ENCODE measurements around the gene COLEC12. TPM values are rescaled to one million over a fixed set of nuclear protein-coding genes. Genes with fewer than 3 reads are reported as not detected.

Gene COLEC12
- total and polyA plus RNA-seq, 2 experiments from 2014 or later = 19.4 to 25.9 TPM

GRCh38 chr18:476251-476664 lies 24.2 kb downstream of the COLEC12 start:
- in situ Hi-C loops (cut with MboI) = no loop called here
- H3K4me2 ChIP-seq (ENCODE audit: unreplicated experiment) = peak overlapping the region; percentile 48
- H3K36me3 ChIP-seq (ENCODE audit: low read depth) = no peaks in the 10 kb centered on the region
- H3K79me2 ChIP-seq (ENCODE audit: insufficient read depth) = no peaks in the 10 kb centered on the region
- no peaks in the 10 kb centered on the region for H3K27me3 ChIP-seq (replicated peaks; ENCODE audit: insufficient read depth)
- TF ChIP-seq EZH2 (IDR thresholded peaks at IDR 0.05; ENCODE audit: insufficient read depth, poor library complexity, severe bottlenecking) = no peak
- no peak for TF ChIP-seq EZH2phosphoT487 (IDR thresholded peaks at IDR 0.05; ENCODE audit: insufficient read depth, low read depth)
- H3K4me3 ChIP-seq = no peak overlapping the region
- no peaks in the 10 kb centered on the region for H4K20me1 ChIP-seq (ENCODE audit: insufficient read depth)
- WGBS, 2 experiments (ENCODE audit: low coverage in 1 of 2, low lambda C conversion rate in 2 of 2, missing lambda C conversion rate in 2 of 2) = 76 to 77% methylated on average over 6 of the region's 6 CpGs
- no peak for DNase-seq
- H2AFZ ChIP-seq = no peak overlapping the region
- peaks cover 58% of the 10 kb centered on the region for H3K4me1 ChIP-seq (ENCODE audit: insufficient read depth)
- H3K9ac ChIP-seq = no peak overlapping the region
- H3K9me3 ChIP-seq (ENCODE audit: low read depth) = no peaks in the 10 kb centered on the region
- H3K9me2 ChIP-seq (ENCODE audit: insufficient read depth) = no peaks in the 10 kb centered on the region
- H3F3A ChIP-seq (ENCODE audit: insufficient read depth) = peaks cover 39% of the 10 kb centered on the region
- H3K27ac ChIP-seq = no peak overlapping the region

- DNase-seq = peak; percentile 77
- TF ChIP-seq EZH2 (IDR thresholded peaks at IDR 0.05; ENCODE audit: insufficient read depth, poor library complexity, severe bottlenecking) (no peak), EZH2phosphoT487 (IDR thresholded peaks at IDR 0.05; ENCODE audit: insufficient read depth, low read depth) (no peak)
- no peaks in the 10 kb centered on the region for H4K20me1 ChIP-seq (ENCODE audit: insufficient read depth)
- peak overlapping the region; percentile 56 for H3K27ac ChIP-seq
- peak overlapping the region; percentile 16; the same call in 1 of the 2 replicates for H3K9ac ChIP-seq
- H2AFZ ChIP-seq = peak overlapping the region; percentile 49; the same call in 1 of the 2 replicates
- H3K36me3 ChIP-seq (ENCODE audit: low read depth) = no peaks in the 10 kb centered on the region
- no peaks in the 10 kb centered on the region for H3K27me3 ChIP-seq (replicated peaks; ENCODE audit: insufficient read depth)
- no peaks in the 10 kb centered on the region for H3K79me2 ChIP-seq (ENCODE audit: insufficient read depth)
- whole genome bisulfite sequencing, 2 experiments (ENCODE audit: low coverage in 1 of 2, low lambda C conversion rate in 2 of 2, missing lambda C conversion rate in 2 of 2) = 21 to 23% methylated on average over 12 of the region's 12 CpGs
- in situ Hi-C loops (cut with MboI) = no loop called here
- H3F3A ChIP-seq (ENCODE audit: insufficient read depth) = peaks cover 45% of the 10 kb centered on the region
- H3K4me1 ChIP-seq (ENCODE audit: insufficient read depth) = peaks cover 65% of the 10 kb centered on the region
- H3K9me3 ChIP-seq (ENCODE audit: low read depth) = no peaks in the 10 kb centered on the region
- H3K4me2 ChIP-seq (ENCODE audit: unreplicated experiment) = peak overlapping the region; percentile 48
- no peaks in the 10 kb centered on the region for H3K9me2 ChIP-seq (ENCODE audit: insufficient read depth)
- no peak overlapping the region for H3K4me3 ChIP-seq
Measured at GRCh38 chr18:475202-476031, 25.1 kb downstream of the COLEC12 start.

GRCh38 chr18:474416-474815 lies 26.1 kb downstream of the COLEC12 start:
- Histone ChIP-seq H3K4me3 (no peak overlapping the region), H3K9me2 (ENCODE audit: insufficient read depth) (no peaks in the 10 kb centered on the region), H3K9ac (no peak overlapping the region), H3K9me3 (ENCODE audit: low read depth) (no peaks in the 10 kb centered on the region), H3K4me2 (ENCODE audit: unreplicated experiment) (no peak overlapping the region), H4K20me1 (ENCODE audit: insufficient read depth) (no peaks in the 10 kb centered on the region), H2AFZ (no peak overlapping the region), H3K27ac (no peak overlapping the region), H3K36me3 (ENCODE audit: low read depth) (no peaks in the 10 kb centered on the region), H3K4me1 (ENCODE audit: insufficient read depth) (peaks cover 63% of the 10 kb centered on the region), H3K79me2 (ENCODE audit: insufficient read depth) (no peaks in the 10 kb centered on the region), H3K27me3 (replicated peaks; ENCODE audit: insufficient read depth) (no peaks in the 10 kb centered on the region), H3F3A (ENCODE audit: insufficient read depth) (peaks cover 45% of the 10 kb centered on the region)
- no peak for TF ChIP-seq EZH2phosphoT487 (IDR thresholded peaks at IDR 0.05; ENCODE audit: insufficient read depth, low read depth)
- TF ChIP-seq EZH2 (IDR thresholded peaks at IDR 0.05; ENCODE audit: insufficient read depth, poor library complexity, severe bottlenecking) = no peak
- in situ Hi-C loops (cut with MboI) = no loop called here
- 86 to 91% methylated on average over 4 of the region's 4 CpGs for WGBS, 2 experiments (ENCODE audit: low coverage in 1 of 2, low lambda C conversion rate in 2 of 2, missing lambda C conversion rate in 2 of 2)
- DNase-seq = no peak

GRCh38 chr18:473802-474201 lies 26.7 kb downstream of the COLEC12 start:
- Histone ChIP-seq H3K4me2 (ENCODE audit: unreplicated experiment) (no peak overlapping the region), H3K79me2 (ENCODE audit: insufficient read depth) (no peaks in the 10 kb centered on the region), H3K27me3 (replicated peaks; ENCODE audit: insufficient read depth) (no peaks in the 10 kb centered on the region), H2AFZ (no peak overlapping the region), H3K27ac (no peak overlapping the region), H3K4me3 (no peak overlapping the region), H3K4me1 (ENCODE audit: insufficient read depth) (peaks cover 57% of the 10 kb centered on the region), H3F3A (ENCODE audit: insufficient read depth) (peaks cover 41% of the 10 kb centered on the region), H3K9ac (no peak overlapping the region), H3K9me2 (ENCODE audit: insufficient read depth) (no peaks in the 10 kb centered on the region), H3K9me3 (ENCODE audit: low read depth) (no peaks in the 10 kb centered on the region), H4K20me1 (ENCODE audit: insufficient read depth) (no peaks in the 10 kb centered on the region), H3K36me3 (ENCODE audit: low read depth) (no peaks in the 10 kb centered on the region)
- in situ Hi-C loops (cut with MboI) = no loop called here
- 46 to 48% methylated on average over 1 of the region's 1 CpG for WGBS, 2 experiments (ENCODE audit: low coverage in 1 of 2, low lambda C conversion rate in 2 of 2, missing lambda C conversion rate in 2 of 2)
- no peak for TF ChIP-seq EZH2 (IDR thresholded peaks at IDR 0.05; ENCODE audit: insufficient read depth, poor library complexity, severe bottlenecking)
- TF ChIP-seq EZH2phosphoT487 (IDR thresholded peaks at IDR 0.05; ENCODE audit: insufficient read depth, low read depth) = no peak
- DNase-seq = peak; percentile 41

All from GM23248 (cell line).